Ascending aorta (tissue), 2 donors: ENCODE data around the gene NAA35. TPM values are rescaled to one million over a fixed set of nuclear protein-coding genes. Genes with fewer than 3 reads are reported as not detected.

Experiments
- DNase-seq, 2 donors: peaks; one replicate each; pipeline ENCODE4 v3.0.0-alpha.2; 2019; ENCODE audit warnings: low spot score in 2 of 2
- H3K27ac ChIP-seq, 2 donors: fragments of 200-600 bp; sonication (generic); one replicate each; pipeline ENCODE4 v1.5.1; 2016 to 2017; ENCODE audit warnings: mild to moderate bottlenecking in 1 of 2
- H3K27me3 ChIP-seq: fragments of 200-600 bp; sonication (generic); one replicate; pipeline ENCODE4 v1.5.1; 2017
- H3K36me3 ChIP-seq, 2 donors: fragments of 200-600 bp; sonication (generic); one replicate each; pipeline ENCODE4 v1.5.1; 2016
- H3K4me1 ChIP-seq, 2 donors: fragments of 200-600 bp; sonication (generic); one replicate each; pipeline ENCODE4 v1.5.1; 2016 to 2017; ENCODE audit warnings: mild to moderate bottlenecking in 1 of 2
- H3K4me3 ChIP-seq, 2 donors: fragments of 200-600 bp; sonication (generic); one replicate each; pipeline ENCODE4 v1.5.1; 2016 to 2017; ENCODE audit warnings: mild to moderate bottlenecking in 1 of 2
- H3K9me3 ChIP-seq, 2 donors: fragments of 200-600 bp; sonication (generic); one replicate each; pipeline ENCODE4 v1.5.1; 2016
- intact Hi-C: fragments of 100-400 bp; cut with DNase I; formaldehyde crosslinking; loops from one replicate; pipeline ENCODE4 v1.15.1; 2023
- total RNA-seq: library from RNA; depleted of rRNA; stranded (reverse); fragments of >200 nt; gene quantifications from one replicate; pipeline ENCODE4 v1.1.0, GENCODE V29; 2016
- TF ChIP-seq, protein P1 (sequence below), 3 experiments: fragments of 200-600 bp in 2 of 3; fragments of 450-650 bp in 1 of 3; sonication (generic) in 2 of 3; IDR thresholded peaks; one replicate each; pipeline ENCODE4 v1.5.1; 2016 to 2019; ENCODE audit warnings: antibody characterized with exemption in 3 of 3, mild to moderate bottlenecking in 1 of 3, moderate library complexity in 1 of 3

NAA35 gene
- total RNA-seq, 1 donor from 2014 or later, result 3.3 TPM

DNA sequence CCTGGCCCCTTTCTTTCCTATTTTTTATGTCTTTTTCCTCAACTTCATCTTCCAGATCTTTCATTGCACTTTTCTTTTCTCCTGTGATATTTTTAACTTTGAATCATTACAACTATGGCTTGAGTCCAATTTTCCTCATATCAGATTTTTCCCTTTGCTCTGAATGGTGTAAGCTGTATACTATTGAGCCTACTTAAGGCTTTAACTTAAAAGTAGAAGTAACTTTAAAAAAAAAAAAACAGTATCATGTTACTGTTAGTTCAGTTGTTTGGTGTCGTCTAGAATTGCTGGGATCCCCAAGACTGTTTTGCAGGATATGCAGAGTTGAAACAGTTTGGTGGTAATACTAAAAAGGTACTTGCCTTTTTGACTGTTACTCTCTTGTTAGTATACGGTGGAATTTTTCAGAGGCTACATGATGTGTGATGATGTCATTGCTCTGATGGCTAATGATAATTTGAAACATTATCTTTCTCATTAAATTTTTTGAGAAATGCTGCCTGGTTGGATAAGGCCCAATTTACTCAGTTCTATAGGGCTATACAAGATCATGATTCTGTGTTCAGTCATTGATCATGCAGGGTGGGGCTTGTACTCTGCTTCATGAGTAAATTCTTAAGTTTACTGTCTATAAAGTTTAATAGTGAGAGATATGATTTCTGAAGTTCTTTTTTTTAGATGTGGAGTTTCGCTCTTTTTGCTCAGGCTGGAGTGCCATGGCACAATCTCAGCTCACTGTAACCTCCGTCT, 8.8 kb downstream of the NAA35 start:
- H3K4me1 ChIP-seq, result peaks cover 0 to 9% of the 10 kb centered on the region in 2 donors
- H3K36me3 ChIP-seq, result peaks cover 0 to 10% of the 10 kb centered on the region in 2 donors
- H3K4me3 ChIP-seq, result no peak overlapping the region
- DNase-seq, result no peak
- no peaks in the 10 kb centered on the region for H3K9me3 ChIP-seq
- peak overlapping the region in 1 of 2 donors; percentile 68 for H3K27ac ChIP-seq
- H3K27me3 ChIP-seq, result no peaks in the 10 kb centered on the region
- intact Hi-C loops, result no loop called here
- TF ChIP-seq, protein P1, sequence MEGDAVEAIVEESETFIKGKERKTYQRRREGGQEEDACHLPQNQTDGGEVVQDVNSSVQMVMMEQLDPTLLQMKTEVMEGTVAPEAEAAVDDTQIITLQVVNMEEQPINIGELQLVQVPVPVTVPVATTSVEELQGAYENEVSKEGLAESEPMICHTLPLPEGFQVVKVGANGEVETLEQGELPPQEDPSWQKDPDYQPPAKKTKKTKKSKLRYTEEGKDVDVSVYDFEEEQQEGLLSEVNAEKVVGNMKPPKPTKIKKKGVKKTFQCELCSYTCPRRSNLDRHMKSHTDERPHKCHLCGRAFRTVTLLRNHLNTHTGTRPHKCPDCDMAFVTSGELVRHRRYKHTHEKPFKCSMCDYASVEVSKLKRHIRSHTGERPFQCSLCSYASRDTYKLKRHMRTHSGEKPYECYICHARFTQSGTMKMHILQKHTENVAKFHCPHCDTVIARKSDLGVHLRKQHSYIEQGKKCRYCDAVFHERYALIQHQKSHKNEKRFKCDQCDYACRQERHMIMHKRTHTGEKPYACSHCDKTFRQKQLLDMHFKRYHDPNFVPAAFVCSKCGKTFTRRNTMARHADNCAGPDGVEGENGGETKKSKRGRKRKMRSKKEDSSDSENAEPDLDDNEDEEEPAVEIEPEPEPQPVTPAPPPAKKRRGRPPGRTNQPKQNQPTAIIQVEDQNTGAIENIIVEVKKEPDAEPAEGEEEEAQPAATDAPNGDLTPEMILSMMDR (IDR thresholded peaks at IDR 0.05), result no peak

- H3K4me3 ChIP-seq, result no peak overlapping the region
- peaks cover 0 to 4% of the 10 kb centered on the region in 2 donors for H3K4me1 ChIP-seq
- H3K9me3 ChIP-seq, result no peaks in the 10 kb centered on the region
- H3K27me3 ChIP-seq, result no peaks in the 10 kb centered on the region
- TF ChIP-seq, protein P1 (IDR thresholded peaks at IDR 0.05), result no peak
- H3K27ac ChIP-seq, result no peak overlapping the region
- no peak for DNase-seq
- H3K36me3 ChIP-seq, result peaks cover 14 to 25% of the 10 kb centered on the region in 2 donors
- intact Hi-C loops, result no loop called here
These were observed 19.0 kb downstream of the NAA35 start for GRCh38 chr9:85959955-85960354.

DNA sequence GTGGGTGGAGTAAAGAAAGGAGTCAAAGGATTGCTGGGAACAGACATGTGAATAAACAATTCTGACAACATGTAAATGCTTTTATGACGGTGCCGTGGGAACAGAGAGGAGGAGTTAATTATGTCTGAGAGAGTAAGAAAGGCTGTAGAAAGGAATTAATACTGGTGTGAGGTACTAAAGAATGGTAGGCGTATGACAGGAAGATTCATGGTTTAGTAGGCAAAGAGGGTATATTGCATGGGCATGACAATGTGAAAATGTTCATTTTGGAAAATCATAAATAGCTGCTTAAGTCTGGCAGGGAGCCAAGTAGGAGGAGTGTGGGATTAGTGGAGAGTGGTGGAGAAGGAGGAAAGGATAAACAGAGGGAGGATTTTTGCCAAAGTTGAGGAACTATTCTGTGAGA, 19.7 kb downstream of the NAA35 start:
- H3K27me3 ChIP-seq, result no peaks in the 10 kb centered on the region
- peaks cover 0 to 4% of the 10 kb centered on the region in 2 donors for H3K4me1 ChIP-seq
- H3K4me3 ChIP-seq, result no peak overlapping the region
- TF ChIP-seq, protein P1 (IDR thresholded peaks at IDR 0.05), result no peak
- no peak overlapping the region for H3K27ac ChIP-seq
- intact Hi-C loops, result no loop called here
- no peaks in the 10 kb centered on the region for H3K9me3 ChIP-seq
- H3K36me3 ChIP-seq, result peaks cover 20 to 31% of the 10 kb centered on the region in 2 donors
- DNase-seq, result no peak

GRCh38 chr9:85964526-85964925, 23.6 kb downstream of the NAA35 start:
- TF ChIP-seq, protein P1 (IDR thresholded peaks at IDR 0.05), result no peak
- Histone ChIP-seq H3K36me3 (peaks cover 24 to 53% of the 10 kb centered on the region in 2 donors), H3K9me3 (no peaks in the 10 kb centered on the region), H3K27me3 (no peaks in the 10 kb centered on the region), H3K27ac (no peak overlapping the region), H3K4me1 (peaks cover 0 to 4% of the 10 kb centered on the region in 2 donors), H3K4me3 (no peak overlapping the region)
- no peak for DNase-seq
- intact Hi-C loops, result no loop called here

GRCh38 chr9:85964949-85965348, 24.0 kb downstream of the NAA35 start:
- no peak overlapping the region for H3K4me3 ChIP-seq
- intact Hi-C loops, result no loop called here
- no peak for DNase-seq
- H3K27ac ChIP-seq, result no peak overlapping the region
- H3K9me3 ChIP-seq, result no peaks in the 10 kb centered on the region
- peaks cover 0 to 4% of the 10 kb centered on the region in 2 donors for H3K4me1 ChIP-seq
- peaks cover 24 to 57% of the 10 kb centered on the region in 2 donors for H3K36me3 ChIP-seq
- no peaks in the 10 kb centered on the region for H3K27me3 ChIP-seq
- TF ChIP-seq, protein P1 (IDR thresholded peaks at IDR 0.05), result no peak
